ENCODE results near the gene ARHGEF19. TPM values are rescaled to one million over a fixed set of nuclear protein-coding genes. Genes with fewer than 3 reads are reported as not detected.
A peak's percentile ranks its signal among the peaks of the same experiment; 100 is the strongest.

Gene ARHGEF19
- total RNA-seq, 4 donors from 2014 or later = 3.3 to 4.6 (median 3.9) TPM

GRCh38 chr1:16195518-16195905, 16.9 kb downstream of the ARHGEF19 start:
- intact Hi-C loops (cut with DNase I) = no loop called here
- H3K36me3 ChIP-seq = peaks cover 0 to 5% (median 0%) of the 10 kb centered on the region in 4 donors
- no peaks in the 10 kb centered on the region for H3K9me3 ChIP-seq
- no peak for DNase-seq (ENCODE audit: extremely low spot score)
- no peak overlapping the region for H3K27ac ChIP-seq (replicated peaks in 1 of 4)
- WGBS = 91% methylated on average over 7 of the region's 7 CpGs
- no peak for TF ChIP-seq POLR2A (IDR thresholded peaks at IDR 0.05; ENCODE audit: low read depth)
- TF ChIP-seq CTCF (IDR thresholded peaks at IDR 0.05) = no peak
- no peak for TF ChIP-seq EP300 (IDR thresholded peaks at IDR 0.05)
- peak in 1 of 2 donors; percentile 16 for TF ChIP-seq POLR2AphosphoS5 (IDR thresholded peaks at IDR 0.05)
- H3K4me1 ChIP-seq = peaks cover 0 to 6% (median 0%) of the 10 kb centered on the region in 4 donors
- H3K4me3 ChIP-seq = no peak overlapping the region
- no peaks in the 10 kb centered on the region for H3K27me3 ChIP-seq

DNA sequence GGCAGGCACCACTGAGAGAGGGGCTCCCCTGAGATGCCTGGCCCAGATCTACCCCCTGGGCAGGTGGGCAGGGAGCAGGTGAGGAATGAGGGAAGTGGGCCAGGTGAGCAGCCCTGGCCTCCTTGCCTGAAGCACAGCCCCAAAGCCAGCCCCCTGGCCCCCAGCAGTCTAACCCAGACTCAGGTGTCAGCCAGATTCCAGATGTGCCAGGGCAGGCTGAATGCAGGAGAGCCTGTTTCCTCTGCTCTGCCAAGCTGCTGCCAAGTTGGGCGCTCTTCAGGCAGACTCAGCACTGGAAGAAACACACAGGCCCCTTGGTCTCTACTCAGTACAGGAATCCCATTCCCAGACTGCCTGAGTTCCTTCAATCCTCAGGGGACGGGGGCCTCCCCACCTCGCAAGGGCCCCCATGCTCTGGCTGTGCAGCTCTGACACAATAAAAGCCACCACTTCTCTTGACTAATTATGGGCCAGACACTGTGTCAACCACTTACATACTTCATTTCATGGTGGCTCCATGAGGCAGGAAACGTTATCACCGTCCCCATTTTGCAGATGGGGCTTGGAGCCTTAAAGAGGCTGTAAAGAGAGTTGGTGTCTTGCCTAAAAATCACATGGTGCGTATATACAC, 20.4 kb downstream of the ARHGEF19 start:
- Histone ChIP-seq H3K36me3 (no peaks in the 10 kb centered on the region), H3K9me3 (no peaks in the 10 kb centered on the region), H3K27ac (replicated peaks in 1 of 4) (no peak overlapping the region), H3K27me3 (no peaks in the 10 kb centered on the region), H3K4me1 (peaks cover 7 to 22% (median 17%) of the 10 kb centered on the region in 4 donors), H3K4me3 (no peak overlapping the region)
- TF ChIP-seq POLR2A (IDR thresholded peaks at IDR 0.05; ENCODE audit: low read depth) (no peak), EP300 (IDR thresholded peaks at IDR 0.05) (no peak), POLR2AphosphoS5 (IDR thresholded peaks at IDR 0.05) (no peak), CTCF (IDR thresholded peaks at IDR 0.05) (no peak)
- 81% methylated on average over 5 of the region's 6 CpGs for WGBS
- intact Hi-C loops (cut with DNase I) = no loop called here
- DNase-seq (ENCODE audit: extremely low spot score) = no peak

DNA sequence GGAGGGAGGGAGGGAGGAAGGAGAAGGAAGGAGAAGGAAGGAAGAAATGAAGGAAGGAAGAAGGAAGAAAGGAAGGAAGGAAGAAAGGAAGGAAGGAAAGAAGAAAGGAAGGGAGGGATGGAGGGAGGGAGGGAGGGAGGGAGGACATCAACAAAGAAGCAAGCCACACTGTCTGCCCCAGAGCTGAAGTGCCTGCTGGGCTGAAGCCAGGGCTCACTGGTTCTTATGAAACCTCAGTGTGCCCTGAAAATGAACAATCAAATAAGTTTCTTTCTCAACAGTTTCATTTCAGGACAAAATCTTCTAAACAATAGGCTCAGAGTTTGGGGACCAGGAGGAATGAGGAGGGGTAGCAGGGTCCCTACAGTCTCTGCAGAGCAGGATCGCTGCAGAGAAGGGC, 21.1 kb downstream of the ARHGEF19 start:
- Histone ChIP-seq H3K27me3 (no peaks in the 10 kb centered on the region), H3K4me1 (peaks cover 7 to 22% (median 17%) of the 10 kb centered on the region in 4 donors)

DNA sequence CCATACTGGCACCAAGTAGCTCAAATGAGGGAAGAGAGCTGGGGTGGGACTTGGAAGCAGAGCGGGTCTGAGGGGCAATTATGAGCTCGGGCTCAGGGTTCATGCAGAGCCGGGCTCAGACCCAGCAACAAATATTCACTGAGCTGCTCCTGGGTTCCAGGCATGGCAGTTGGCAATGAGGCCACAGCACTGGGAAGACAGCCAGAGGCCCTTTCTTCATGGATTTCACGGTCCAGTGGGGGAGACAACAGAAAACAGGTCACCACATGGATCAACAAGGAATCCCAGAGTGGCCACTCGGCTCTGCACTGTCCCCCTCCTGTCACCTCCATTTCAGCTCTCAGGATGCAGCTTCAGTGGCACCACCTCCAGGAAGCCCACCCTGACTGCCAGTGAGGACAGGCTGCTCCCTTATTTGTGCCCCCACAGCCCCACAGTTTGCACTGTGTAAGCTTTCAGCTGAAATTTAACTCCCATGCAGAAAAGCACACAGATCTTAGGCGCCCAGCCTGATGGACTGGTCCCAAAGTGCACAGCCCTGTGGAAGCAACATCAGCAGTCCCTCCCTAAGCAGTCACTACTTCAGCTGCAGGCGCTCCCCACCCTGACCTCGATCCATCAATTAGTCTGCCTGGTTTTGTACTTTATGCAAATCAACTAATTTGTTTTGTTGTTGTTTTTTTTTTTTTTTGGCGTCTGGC, 22.4 kb downstream of the ARHGEF19 start:
- intact Hi-C loops (cut with DNase I) = no loop called here
- WGBS = 65% methylated on average over 8 of the region's 9 CpGs
- H3K4me1 ChIP-seq = peaks cover 7 to 22% (median 18%) of the 10 kb centered on the region in 4 donors
- H3K9me3 ChIP-seq = no peaks in the 10 kb centered on the region
- no peaks in the 10 kb centered on the region for H3K36me3 ChIP-seq
- no peak overlapping the region for H3K27ac ChIP-seq (replicated peaks in 1 of 4)
- H3K27me3 ChIP-seq = no peaks in the 10 kb centered on the region
- DNase-seq (ENCODE audit: extremely low spot score) = no peak
- TF ChIP-seq POLR2AphosphoS5 (IDR thresholded peaks at IDR 0.05) (no peak), POLR2A (IDR thresholded peaks at IDR 0.05; ENCODE audit: low read depth) (no peak), CTCF (IDR thresholded peaks at IDR 0.05) (no peak), EP300 (IDR thresholded peaks at IDR 0.05) (no peak)
- no peak overlapping the region for H3K4me3 ChIP-seq

More for the DNA sequence above, 21.1 kb downstream of the ARHGEF19 start:
- Histone ChIP-seq H3K4me3 (no peak overlapping the region), H3K9me3 (no peaks in the 10 kb centered on the region), H3K27ac (replicated peaks in 1 of 4) (no peak overlapping the region), H3K36me3 (no peaks in the 10 kb centered on the region)
- DNase-seq (ENCODE audit: extremely low spot score) = no peak
- no peak for TF ChIP-seq POLR2A (IDR thresholded peaks at IDR 0.05; ENCODE audit: low read depth)
- TF ChIP-seq EP300 (IDR thresholded peaks at IDR 0.05) = no peak
- no peak for TF ChIP-seq POLR2AphosphoS5 (IDR thresholded peaks at IDR 0.05)
- no peak for TF ChIP-seq CTCF (IDR thresholded peaks at IDR 0.05)
- intact Hi-C loops (cut with DNase I) = no loop called here
- 73% methylated on average over 1 of the region's 1 CpG for WGBS
